Gastroesophageal sphincter (tissue), 4 donors: Measurements from ENCODE around the gene PAPOLB. TPM values are rescaled to one million over a fixed set of nuclear protein-coding genes. Genes with fewer than 3 reads are reported as not detected.

Experiments
- ATAC-seq: fragments of 150-250 bp; one replicate; pipeline ENCODE4 v1.9.1; 2016; ENCODE audit warnings: mild to moderate bottlenecking, moderate library complexity
- H3K27ac ChIP-seq, 4 donors: fragments of 200-600 bp; sonication (generic) in 3 of 4; 1 replicate in 3 of 4; 2 replicates in 1 of 4; pipeline ENCODE4 v1.5.1; 2016 to 2019
- H3K27me3 ChIP-seq: fragments of 200-600 bp; sonication (generic); one replicate; pipeline ENCODE4 v1.5.1; 2019
- H3K36me3 ChIP-seq, 2 donors: fragments of 200-600 bp; sonication (generic); one replicate each; pipeline ENCODE4 v1.5.1; 2019; ENCODE audit warnings: control low read depth in 1 of 2
- H3K4me1 ChIP-seq, 3 donors: fragments of 200-600 bp; sonication (generic); 1 replicate in 2 of 3; 2 replicates in 1 of 3; pipeline ENCODE4 v1.5.1; 2016 to 2019; ENCODE audit warnings: control low read depth in 2 of 3
- H3K4me3 ChIP-seq, 2 donors: fragments of 200-600 bp; sonication (generic); one replicate each; pipeline ENCODE4 v1.5.1; 2019; ENCODE audit warnings: mild to moderate bottlenecking in 1 of 2, moderate library complexity in 1 of 2
- H3K9me3 ChIP-seq, 3 donors: fragments of 200-600 bp; sonication (generic); one replicate each; pipeline ENCODE4 v1.5.1; 2017 to 2019; ENCODE audit warnings: control low read depth in 2 of 3
- EP300 ChIP-seq: sonication (generic); formaldehyde crosslinking; IDR thresholded peaks from one replicate; pipeline ENCODE4 v1.6.1; 2017; ENCODE audit warnings: antibody characterized with exemption, mild to moderate bottlenecking
- POLR2A ChIP-seq, 2 donors: fragments of 450-650 bp; IDR thresholded peaks; one replicate each; pipeline ENCODE4 v1.6.1; 2017; ENCODE audit warnings: antibody characterized with exemption in 2 of 2, mild to moderate bottlenecking in 2 of 2, moderate library complexity in 1 of 2
- POLR2AphosphoS5 ChIP-seq: sonication (generic); formaldehyde crosslinking; IDR thresholded peaks from one replicate; pipeline ENCODE4 v1.6.1; 2017; ENCODE audit warnings: antibody characterized with exemption
- WGBS, 2 donors: methylation state at CpG; one replicate each; pipeline ENCODE4 v1.1.5; 2018; ENCODE audit warnings: low coverage in 1 of 2; 5-methylcytosine and 5-hydroxymethylcytosine counted together
- total RNA-seq, 4 donors: library from RNA; depleted of rRNA; stranded (reverse); fragments of >200 nt; gene quantifications; one replicate each; pipeline ENCODE4 v1.1.0, GENCODE V29; 2016
- TF ChIP-seq, protein P1 (sequence below), 4 experiments: fragments of 200-600 bp in 2 of 4; fragments of 450-650 bp in 2 of 4; sonication (generic) in 1 of 4; IDR thresholded peaks; one replicate each; pipeline ENCODE4 v1.5.1; 2017 to 2019; ENCODE audit warnings: antibody characterized with exemption in 4 of 4, mild to moderate bottlenecking in 2 of 4, moderate library complexity in 2 of 4

Gene PAPOLB
- total RNA-seq, 4 donors from 2014 or later: 0.13 to 0.31 (median 0.19) TPM; not detected in 1

DNA sequence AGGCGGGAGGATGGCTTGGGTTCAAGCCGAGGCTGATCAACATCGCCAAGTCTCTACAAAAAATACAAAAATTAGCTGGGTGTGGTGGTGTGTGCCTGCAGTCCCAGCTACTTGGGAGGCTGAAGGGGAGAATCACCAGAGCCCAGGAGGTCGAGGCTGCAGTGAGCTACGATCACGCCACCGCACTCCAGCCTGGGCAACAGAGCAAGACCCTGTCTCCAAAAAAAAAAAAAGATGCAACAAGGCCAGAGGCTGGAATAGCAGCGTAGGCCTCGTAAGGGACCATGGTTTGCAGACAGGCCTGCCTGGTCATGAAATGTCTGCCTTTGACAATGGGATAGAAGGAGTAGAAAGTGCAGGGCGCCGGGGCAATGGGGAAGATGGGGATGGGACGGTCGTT, 20.0 kb downstream of the PAPOLB start:
- Histone ChIP-seq H3K4me1 (peaks cover 0 to 5% (median 0%) of the 10 kb centered on the region in 3 donors), H3K27ac (peak overlapping the region in 2 of 4 donors; percentile 32 to 52), H3K9me3 (no peaks in the 10 kb centered on the region), H3K27me3 (no peaks in the 10 kb centered on the region), H3K36me3 (no peaks in the 10 kb centered on the region), H3K4me3 (no peak overlapping the region)
- 91 to 95% methylated on average over 9 to 10 of the region's 13 CpGs for WGBS, 2 donors
- TF ChIP-seq EP300: no peak
- TF ChIP-seq, protein P1, sequence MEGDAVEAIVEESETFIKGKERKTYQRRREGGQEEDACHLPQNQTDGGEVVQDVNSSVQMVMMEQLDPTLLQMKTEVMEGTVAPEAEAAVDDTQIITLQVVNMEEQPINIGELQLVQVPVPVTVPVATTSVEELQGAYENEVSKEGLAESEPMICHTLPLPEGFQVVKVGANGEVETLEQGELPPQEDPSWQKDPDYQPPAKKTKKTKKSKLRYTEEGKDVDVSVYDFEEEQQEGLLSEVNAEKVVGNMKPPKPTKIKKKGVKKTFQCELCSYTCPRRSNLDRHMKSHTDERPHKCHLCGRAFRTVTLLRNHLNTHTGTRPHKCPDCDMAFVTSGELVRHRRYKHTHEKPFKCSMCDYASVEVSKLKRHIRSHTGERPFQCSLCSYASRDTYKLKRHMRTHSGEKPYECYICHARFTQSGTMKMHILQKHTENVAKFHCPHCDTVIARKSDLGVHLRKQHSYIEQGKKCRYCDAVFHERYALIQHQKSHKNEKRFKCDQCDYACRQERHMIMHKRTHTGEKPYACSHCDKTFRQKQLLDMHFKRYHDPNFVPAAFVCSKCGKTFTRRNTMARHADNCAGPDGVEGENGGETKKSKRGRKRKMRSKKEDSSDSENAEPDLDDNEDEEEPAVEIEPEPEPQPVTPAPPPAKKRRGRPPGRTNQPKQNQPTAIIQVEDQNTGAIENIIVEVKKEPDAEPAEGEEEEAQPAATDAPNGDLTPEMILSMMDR (IDR thresholded peaks at IDR 0.05): no peak
- TF ChIP-seq POLR2AphosphoS5: no peak
- TF ChIP-seq POLR2A (IDR thresholded peaks at IDR 0.05): no peak
- ATAC-seq: no peak

DNA sequence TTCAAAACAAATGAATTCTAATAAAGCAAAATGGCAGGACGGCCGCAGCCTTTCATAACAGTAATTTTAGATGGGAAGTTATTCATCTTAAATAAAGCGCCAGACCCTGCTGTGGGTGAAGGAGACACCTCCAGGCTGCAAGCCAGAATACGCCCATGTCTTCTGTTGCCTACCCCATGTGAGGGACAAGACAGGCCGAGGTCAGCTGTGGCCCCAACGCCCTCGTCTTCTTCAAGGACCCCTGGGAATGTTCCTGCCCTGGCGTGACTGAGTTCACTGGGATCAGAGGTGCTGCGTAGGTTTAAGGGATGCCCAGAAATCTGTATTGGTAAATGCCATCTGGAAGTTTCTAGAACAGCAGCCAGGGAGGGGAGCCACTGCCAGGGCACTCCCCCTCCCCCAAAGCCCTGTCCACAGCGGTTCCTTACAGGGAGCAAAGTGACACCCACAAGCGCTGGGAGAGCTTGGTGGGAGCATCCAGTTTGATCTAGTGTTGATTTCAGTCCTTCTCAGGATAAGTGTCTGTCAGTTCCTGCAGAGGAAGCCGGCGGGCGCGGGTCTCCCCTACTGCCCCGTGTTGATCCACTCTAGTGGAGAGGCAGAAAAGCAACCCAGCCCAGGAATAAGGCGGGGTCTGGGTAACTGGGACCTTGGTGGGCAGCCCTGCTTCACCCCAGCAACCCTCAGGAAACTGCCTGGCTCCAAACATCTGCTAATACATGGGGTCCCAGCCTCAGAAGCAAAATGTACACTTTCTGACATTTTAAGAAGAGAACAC, 20.6 kb downstream of the PAPOLB start:
- H3K4me1 ChIP-seq: peaks cover 0 to 6% (median 0%) of the 10 kb centered on the region in 3 donors
- no peak overlapping the region for H3K4me3 ChIP-seq
- TF ChIP-seq POLR2AphosphoS5 (no peak), EP300 (no peak), POLR2A (IDR thresholded peaks at IDR 0.05) (no peak)
- TF ChIP-seq, protein P1 (IDR thresholded peaks at IDR 0.05): no peak
- ATAC-seq: no peak
- H3K36me3 ChIP-seq: peaks cover 0 to under 1% of the 10 kb centered on the region in 2 donors
- H3K27ac ChIP-seq: no peak overlapping the region
- no peaks in the 10 kb centered on the region for H3K9me3 ChIP-seq
- H3K27me3 ChIP-seq: no peaks in the 10 kb centered on the region
- 90 to 100% methylated on average over 4 to 7 of the region's 17 CpGs for WGBS, 2 donors

DNA sequence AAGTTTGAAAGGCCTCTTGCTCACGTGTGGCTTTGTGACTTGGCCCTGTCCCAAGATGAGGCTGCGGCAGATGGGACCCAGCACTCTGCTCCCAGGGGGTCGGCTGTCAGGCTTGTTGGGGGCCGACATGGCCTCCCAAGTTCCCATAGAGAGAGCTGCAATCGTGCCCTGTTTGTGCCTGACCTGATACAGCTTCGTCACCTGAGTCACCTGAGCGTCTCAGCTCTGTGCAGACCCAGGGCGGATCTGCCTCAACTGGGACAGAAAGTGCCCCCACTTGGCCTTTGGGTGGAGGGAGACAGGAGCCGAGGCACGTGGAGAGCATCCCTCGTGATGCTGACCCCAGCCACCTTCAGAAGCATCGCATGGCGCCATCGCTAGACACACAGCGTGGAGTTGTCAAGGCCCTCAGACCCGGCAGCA, 21.7 kb downstream of the PAPOLB start:
- TF ChIP-seq, protein P1 (IDR thresholded peaks at IDR 0.05): no peak
- TF ChIP-seq POLR2AphosphoS5 (no peak), EP300 (no peak), POLR2A (IDR thresholded peaks at IDR 0.05) (no peak)
- peaks cover 0 to 6% (median 0%) of the 10 kb centered on the region in 3 donors for H3K4me1 ChIP-seq
- H3K27me3 ChIP-seq: no peaks in the 10 kb centered on the region
- no peak overlapping the region for H3K4me3 ChIP-seq
- ATAC-seq: no peak
- no peaks in the 10 kb centered on the region for H3K9me3 ChIP-seq
- H3K27ac ChIP-seq: no peak overlapping the region
- H3K36me3 ChIP-seq: peaks cover 0 to 12% of the 10 kb centered on the region in 2 donors
- 80% methylated on average over 1 of the region's 16 CpGs; no CpG with 5 or more reads in 1 of the 2 donors for WGBS, 2 donors

DNA sequence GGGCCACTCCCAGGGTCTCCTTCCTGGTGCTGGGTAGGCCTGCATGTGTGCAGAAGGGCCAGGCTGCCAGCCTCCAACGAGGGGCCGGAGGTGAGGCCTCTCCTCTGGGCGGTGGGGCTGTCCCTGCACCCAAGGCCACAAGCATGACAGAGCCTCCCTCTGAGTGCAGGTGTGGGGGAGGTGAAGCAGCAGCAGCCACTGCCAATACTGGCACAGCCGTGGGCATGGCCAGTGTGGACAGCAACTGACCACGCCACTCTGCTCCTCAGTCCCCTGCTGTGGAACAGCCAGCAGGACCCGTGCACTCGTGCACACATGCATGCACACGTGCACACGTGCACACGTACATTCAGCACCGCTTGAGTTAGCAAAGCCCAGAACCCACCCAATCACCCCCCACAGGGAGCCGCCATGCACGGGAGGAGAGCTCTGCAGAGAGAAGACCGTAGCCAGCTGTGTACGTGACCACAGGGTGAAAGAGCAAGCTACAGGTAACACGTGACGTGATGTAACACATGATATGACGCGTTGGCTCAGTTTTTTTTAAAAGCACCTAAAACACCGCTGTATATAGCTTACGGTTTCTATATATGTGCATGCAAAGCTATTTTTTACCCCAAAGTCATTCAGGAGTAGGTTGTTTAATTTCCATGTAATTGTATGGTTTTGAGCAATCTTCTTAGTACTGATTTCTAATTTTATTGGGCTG, 23.1 kb downstream of the PAPOLB start:
- Histone ChIP-seq H3K36me3 (peaks cover 0 to 25% of the 10 kb centered on the region in 2 donors), H3K4me1 (peaks cover 0 to 6% (median 0%) of the 10 kb centered on the region in 3 donors), H3K27me3 (no peaks in the 10 kb centered on the region), H3K4me3 (no peak overlapping the region), H3K27ac (no peak overlapping the region), H3K9me3 (no peaks in the 10 kb centered on the region)
- WGBS, 2 donors: 87 to 93% methylated on average over 10 to 11 of the region's 21 CpGs
- no peak for ATAC-seq
- TF ChIP-seq POLR2AphosphoS5 (no peak), POLR2A (IDR thresholded peaks at IDR 0.05) (no peak), EP300 (no peak)
- TF ChIP-seq, protein P1 (IDR thresholded peaks at IDR 0.05): no peak
